Upper lobe of left lung (tissue), 4 donors: ENCODE data around the gene PDXK.

Experiments
- CTCF ChIP-seq, 6 experiments: fragments of 450-650 bp in 4 of 6; fragments of 200-600 bp in 2 of 6; sonication (generic) in 2 of 6; IDR thresholded peaks; one replicate each; pipeline ENCODE4 v1.5.1; 2016 to 2019; ENCODE audit warnings: antibody characterized with exemption in 6 of 6
- POLR2A ChIP-seq, 4 donors: fragments of 450-650 bp; IDR thresholded peaks; one replicate each; pipeline ENCODE4 v1.5.1; 2016 to 2017; ENCODE audit warnings: antibody characterized with exemption in 4 of 4, mild to moderate bottlenecking in 2 of 4

- TF ChIP-seq CTCF (IDR thresholded peaks at IDR 0.05) (no peak), POLR2A (IDR thresholded peaks at IDR 0.05) (no peak)
Observed at GRCh38 chr21:43794311-43794710, 75.4 kb downstream of the PDXK start.
